ENCODE results near the gene RBBP8NL.

The RBBP8NL gene

GRCh38 chr20:62421716-62421990, 5.7 kb downstream of the RBBP8NL start:
- no peaks in the 10 kb centered on the region for H3K79me2 ChIP-seq (ENCODE audit: insufficient read depth, low read length)
- no peaks in the 10 kb centered on the region for H3K9me3 ChIP-seq (ENCODE audit: insufficient read depth, low read depth, low read length)
- no peaks in the 10 kb centered on the region for H4K20me1 ChIP-seq (ENCODE audit: insufficient read depth, low read length, poor library complexity, severe bottlenecking)

DNA sequence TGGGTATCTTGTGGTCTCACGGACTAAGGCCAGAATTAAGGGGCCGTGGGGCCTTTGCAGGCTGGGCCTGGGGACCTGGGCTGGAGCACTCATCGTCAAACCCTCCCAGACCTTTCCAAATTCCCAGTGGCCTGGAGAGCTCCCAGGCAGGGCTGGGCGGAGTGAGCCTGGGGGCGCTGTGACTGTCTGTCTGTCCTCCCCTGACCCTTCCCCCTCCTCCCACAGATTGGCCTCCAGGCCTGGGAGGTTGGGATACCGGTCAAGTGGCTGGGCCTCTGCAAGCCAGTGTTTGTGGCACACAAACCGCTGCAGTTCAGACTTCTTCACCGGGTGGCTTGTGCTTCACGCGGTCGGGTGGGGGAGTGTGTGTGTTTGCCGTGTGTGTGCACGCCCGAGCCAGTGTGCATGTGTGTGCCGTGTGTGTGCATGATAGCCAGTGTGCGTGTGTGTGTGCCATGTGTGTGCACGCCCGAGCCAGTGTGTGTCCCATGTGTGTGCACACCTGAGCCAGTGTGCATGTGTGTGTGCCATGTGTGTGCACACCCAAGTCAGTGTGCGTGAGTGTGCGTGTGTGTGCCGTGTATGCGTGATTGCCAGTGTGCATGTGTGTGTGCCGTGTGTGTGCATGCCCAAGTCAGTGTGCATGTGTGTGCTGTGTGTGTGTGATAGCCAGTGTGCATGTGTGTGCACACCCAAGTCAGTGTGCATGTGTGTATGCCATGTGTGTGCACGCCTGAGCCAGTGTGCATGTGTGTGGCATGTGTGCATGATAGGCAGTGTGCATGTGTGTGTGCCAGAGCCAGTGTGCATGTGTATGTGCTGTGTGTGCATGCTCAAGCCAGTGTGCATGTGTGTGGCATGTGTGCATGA, 6.3 kb downstream of the RBBP8NL start:
- Histone ChIP-seq H3K27me3 (ENCODE audit: insufficient read depth, low read length, poor library complexity, severe bottlenecking) (no peaks in the 10 kb centered on the region), H3K4me2 (ENCODE audit: low read depth, low read length, poor library complexity, severe bottlenecking) (no peak overlapping the region), H3K9me2 (replicated peaks; ENCODE audit: low read depth, low read length) (no peaks in the 10 kb centered on the region), H3K4me1 (ENCODE audit: insufficient read depth, low read length, poor library complexity, severe bottlenecking) (no peaks in the 10 kb centered on the region), H3K9ac (ENCODE audit: low read depth, low read length, poor library complexity, severe bottlenecking) (no peak overlapping the region), H2AFZ (ENCODE audit: low read length) (no peak overlapping the region), H3F3A (ENCODE audit: low read depth) (no peaks in the 10 kb centered on the region), H3K4me3 (ENCODE audit: low read length, poor library complexity, severe bottlenecking) (no peak overlapping the region), H3K9me3 (ENCODE audit: insufficient read depth, low read depth, low read length) (no peaks in the 10 kb centered on the region), H3K36me3 (ENCODE audit: insufficient read depth, low read length) (no peaks in the 10 kb centered on the region), H4K20me1 (ENCODE audit: insufficient read depth, low read length, poor library complexity, severe bottlenecking) (no peaks in the 10 kb centered on the region), H3K79me2 (ENCODE audit: insufficient read depth, low read length) (no peaks in the 10 kb centered on the region)
- TF ChIP-seq EZH2phosphoT487 (IDR thresholded peaks at IDR 0.05; ENCODE audit: borderline replicate concordance) (no peak), CTCF (conservative IDR thresholded peaks at IDR 0.05; ENCODE audit: low read length) (no peak)

More at GRCh38 chr20:62421716-62421990, 5.7 kb downstream of the RBBP8NL start:
- no peaks in the 10 kb centered on the region for H3K27me3 ChIP-seq (ENCODE audit: insufficient read depth, low read length, poor library complexity, severe bottlenecking)
- H2AFZ ChIP-seq (ENCODE audit: low read length): no peak overlapping the region
- TF ChIP-seq EZH2phosphoT487 (IDR thresholded peaks at IDR 0.05; ENCODE audit: borderline replicate concordance) (no peak), CTCF (conservative IDR thresholded peaks at IDR 0.05; ENCODE audit: low read length) (no peak)
- no peak overlapping the region for H3K4me2 ChIP-seq (ENCODE audit: low read depth, low read length, poor library complexity, severe bottlenecking)
- H3F3A ChIP-seq (ENCODE audit: low read depth): no peaks in the 10 kb centered on the region
- no peaks in the 10 kb centered on the region for H3K4me1 ChIP-seq (ENCODE audit: insufficient read depth, low read length, poor library complexity, severe bottlenecking)
- H3K4me3 ChIP-seq (ENCODE audit: low read length, poor library complexity, severe bottlenecking): no peak overlapping the region
- H3K9ac ChIP-seq (ENCODE audit: low read depth, low read length, poor library complexity, severe bottlenecking): no peak overlapping the region
- H3K9me2 ChIP-seq (replicated peaks; ENCODE audit: low read depth, low read length): no peaks in the 10 kb centered on the region
- H3K36me3 ChIP-seq (ENCODE audit: insufficient read depth, low read length): no peaks in the 10 kb centered on the region

- no peak overlapping the region for H3K4me2 ChIP-seq (ENCODE audit: low read depth, low read length, poor library complexity, severe bottlenecking)
- H3K9me3 ChIP-seq (ENCODE audit: insufficient read depth, low read depth, low read length): no peaks in the 10 kb centered on the region
- H3K27me3 ChIP-seq (ENCODE audit: insufficient read depth, low read length, poor library complexity, severe bottlenecking): no peaks in the 10 kb centered on the region
- TF ChIP-seq CTCF (conservative IDR thresholded peaks at IDR 0.05; ENCODE audit: low read length): no peak
- TF ChIP-seq EZH2phosphoT487 (IDR thresholded peaks at IDR 0.05; ENCODE audit: borderline replicate concordance): no peak
- no peak overlapping the region for H3K9ac ChIP-seq (ENCODE audit: low read depth, low read length, poor library complexity, severe bottlenecking)
- no peaks in the 10 kb centered on the region for H3K36me3 ChIP-seq (ENCODE audit: insufficient read depth, low read length)
- H3K4me3 ChIP-seq (ENCODE audit: low read length, poor library complexity, severe bottlenecking): no peak overlapping the region
- no peaks in the 10 kb centered on the region for H3K9me2 ChIP-seq (replicated peaks; ENCODE audit: low read depth, low read length)
- H4K20me1 ChIP-seq (ENCODE audit: insufficient read depth, low read length, poor library complexity, severe bottlenecking): no peaks in the 10 kb centered on the region
- H3K4me1 ChIP-seq (ENCODE audit: insufficient read depth, low read length, poor library complexity, severe bottlenecking): no peaks in the 10 kb centered on the region
- no peak overlapping the region for H2AFZ ChIP-seq (ENCODE audit: low read length)
- no peaks in the 10 kb centered on the region for H3K79me2 ChIP-seq (ENCODE audit: insufficient read depth, low read length)
- H3F3A ChIP-seq (ENCODE audit: low read depth): no peaks in the 10 kb centered on the region
These were observed 7.6 kb downstream of the RBBP8NL start for GRCh38 chr20:62419759-62420158.
